ENCODE results near the gene KRTAP10-12.

KRTAP10-12 gene

DNA sequence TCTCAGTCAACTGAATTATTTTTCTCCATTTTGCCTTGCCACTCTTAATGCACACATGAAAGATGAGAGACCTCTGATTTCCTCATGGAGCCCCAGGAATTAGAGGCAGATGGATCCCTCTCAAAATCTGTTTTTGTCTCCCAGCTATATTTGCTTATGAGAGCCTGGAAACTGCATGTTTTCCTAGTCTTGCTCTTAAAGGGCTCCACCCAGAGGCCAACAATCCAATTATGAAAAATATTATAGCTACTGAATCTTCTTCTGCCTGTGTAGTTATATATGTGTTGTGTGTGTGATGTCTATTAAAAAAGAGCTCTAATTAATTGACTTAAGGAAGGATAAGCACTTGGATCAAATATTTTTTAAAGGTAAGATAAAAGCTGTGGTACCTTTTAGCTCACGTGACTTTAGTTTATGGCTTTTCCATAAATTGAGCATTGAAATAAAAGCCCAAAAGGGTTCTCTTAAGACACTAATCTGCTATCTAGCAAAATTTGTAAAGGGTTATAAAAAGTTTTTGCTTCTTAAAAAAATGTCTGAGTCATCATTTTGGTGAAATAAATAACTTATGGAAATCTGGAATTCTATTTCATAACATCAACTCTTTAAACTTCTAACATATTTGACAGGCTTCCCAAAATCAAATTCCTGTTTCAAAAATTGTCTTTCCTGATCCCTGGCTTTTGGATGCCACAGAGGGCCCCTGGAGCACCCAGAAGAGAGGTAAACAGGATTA, 45.6 kb downstream of the KRTAP10-12 start:
- H3K4me1 ChIP-seq (ENCODE audit: control insufficient read depth in 1 of 2, insufficient read depth in 2 of 2, low read length in 2 of 2): no peaks in the 10 kb centered on the region
- H3K4me3 ChIP-seq (ENCODE audit: low read depth in 1 of 2, low read length in 2 of 2): no peak overlapping the region
- H3K27ac ChIP-seq (ENCODE audit: low read length): no peak overlapping the region
- no peaks in the 10 kb centered on the region for H3K27me3 ChIP-seq (ENCODE audit: low read depth, low read length)
- peaks cover 8 to 21% of the 10 kb centered on the region in 2 donors for H3K9me3 ChIP-seq (ENCODE audit: control insufficient read depth in 1 of 2, low read length in 2 of 2)
- peaks cover 0 to 6% of the 10 kb centered on the region in 2 donors for H3K36me3 ChIP-seq (ENCODE audit: control insufficient read depth in 1 of 2, insufficient read depth in 2 of 2, low read length in 2 of 2)

Measured in muscle layer of duodenum (tissue), 2 donors.